Measurements from ENCODE around the gene NBPF1.
"Not testable (repeated sequence)": the region's sequence is repeated elsewhere in the genome, so short reads cannot be mapped to it uniquely, and the experiment has no call there.

DNA sequence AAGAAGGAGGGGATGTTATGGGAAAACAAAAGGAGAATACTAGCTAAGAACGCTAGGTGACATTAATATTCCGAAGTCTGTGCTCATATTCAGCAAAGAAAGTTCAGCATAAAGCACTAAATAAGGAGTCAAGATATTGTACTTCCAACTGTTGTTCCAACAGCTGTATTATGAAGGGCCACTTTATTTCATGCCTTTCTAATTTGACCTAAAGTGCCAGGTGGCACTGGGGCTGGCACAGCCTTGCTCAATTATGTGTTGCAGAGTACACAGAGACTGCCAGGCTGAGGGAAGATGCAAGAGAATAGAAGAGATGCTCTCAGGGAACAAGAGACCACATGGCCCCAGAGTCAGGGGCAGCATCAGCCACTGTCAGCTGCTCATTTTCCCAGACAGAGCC is 9.7 kb downstream of the NBPF1 start:
- not testable (repeated sequence) for TF ChIP-seq POLR2A (IDR thresholded peaks at IDR 0.05; ENCODE audit: extremely low read depth, insufficient read length)
- TF ChIP-seq, protein P1, sequence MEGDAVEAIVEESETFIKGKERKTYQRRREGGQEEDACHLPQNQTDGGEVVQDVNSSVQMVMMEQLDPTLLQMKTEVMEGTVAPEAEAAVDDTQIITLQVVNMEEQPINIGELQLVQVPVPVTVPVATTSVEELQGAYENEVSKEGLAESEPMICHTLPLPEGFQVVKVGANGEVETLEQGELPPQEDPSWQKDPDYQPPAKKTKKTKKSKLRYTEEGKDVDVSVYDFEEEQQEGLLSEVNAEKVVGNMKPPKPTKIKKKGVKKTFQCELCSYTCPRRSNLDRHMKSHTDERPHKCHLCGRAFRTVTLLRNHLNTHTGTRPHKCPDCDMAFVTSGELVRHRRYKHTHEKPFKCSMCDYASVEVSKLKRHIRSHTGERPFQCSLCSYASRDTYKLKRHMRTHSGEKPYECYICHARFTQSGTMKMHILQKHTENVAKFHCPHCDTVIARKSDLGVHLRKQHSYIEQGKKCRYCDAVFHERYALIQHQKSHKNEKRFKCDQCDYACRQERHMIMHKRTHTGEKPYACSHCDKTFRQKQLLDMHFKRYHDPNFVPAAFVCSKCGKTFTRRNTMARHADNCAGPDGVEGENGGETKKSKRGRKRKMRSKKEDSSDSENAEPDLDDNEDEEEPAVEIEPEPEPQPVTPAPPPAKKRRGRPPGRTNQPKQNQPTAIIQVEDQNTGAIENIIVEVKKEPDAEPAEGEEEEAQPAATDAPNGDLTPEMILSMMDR (IDR thresholded peaks at IDR 0.05; ENCODE audit: low read depth, low read length) = not testable (repeated sequence)
